Kidney epithelial cell (primary cell): Measurements from ENCODE around the gene C10orf53. TPM values are rescaled to one million over a fixed set of nuclear protein-coding genes. Genes with fewer than 3 reads are reported as not detected.

Experiments
- DNase-seq: peaks from one replicate; pipeline ENCODE4 v3.0.0-alpha.2; 2010; ENCODE audit warnings: low read depth
- H3K27me3 ChIP-seq: 2 replicates; pipeline ENCODE4 v1.6.0; 2011; ENCODE audit warnings: low read length; ENCODE audit not compliant: control insufficient read depth, insufficient read depth
- H3K36me3 ChIP-seq: 2 replicates; pipeline ENCODE4 v1.5.1; 2011; ENCODE audit warnings: low read length; ENCODE audit not compliant: control insufficient read depth, insufficient read depth
- H3K4me3 ChIP-seq: 2 replicates; pipeline ENCODE4 v1.5.1; 2011; ENCODE audit warnings: low read depth, mild to moderate bottlenecking, control low read depth, low read length
- total RNA-seq: library from RNA; depleted of rRNA; stranded (reverse); fragments of >200 nt; gene quantifications from 2 replicates; pipeline ENCODE4 v1.2.3, GENCODE V29; 2015
- TF ChIP-seq, protein P1 (sequence below): IDR thresholded peaks from 2 replicates; pipeline ENCODE4 v1.5.1; 2011; ENCODE audit warnings: mild to moderate bottlenecking, moderate library complexity, low read length, control low read depth, inconsistent platforms; ENCODE audit not compliant: insufficient read depth, poor library complexity, severe bottlenecking

The C10orf53 gene
- total RNA-seq, 1 donor from 2014 or later = not detected

DNA sequence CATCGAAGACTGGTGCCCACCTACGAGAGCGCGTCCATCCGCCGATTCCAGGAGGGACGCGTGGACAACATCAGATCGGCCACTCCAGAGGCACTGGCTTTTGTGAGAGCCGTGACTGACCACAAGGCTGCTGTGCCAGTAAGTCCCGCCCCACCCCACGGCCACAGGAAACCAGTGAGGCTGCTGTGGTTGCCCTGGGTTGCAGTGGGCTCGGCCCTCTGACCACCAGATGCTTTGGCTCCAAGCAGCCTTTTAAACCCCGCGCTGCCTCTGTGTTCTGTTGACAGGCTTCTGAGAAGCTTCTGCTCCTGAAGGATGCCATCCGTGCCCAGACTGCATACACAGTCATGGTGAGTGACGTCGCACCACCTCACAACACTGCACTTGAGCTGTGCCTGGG lies 24.4 kb upstream of the C10orf53 start:
- TF ChIP-seq, protein P1, sequence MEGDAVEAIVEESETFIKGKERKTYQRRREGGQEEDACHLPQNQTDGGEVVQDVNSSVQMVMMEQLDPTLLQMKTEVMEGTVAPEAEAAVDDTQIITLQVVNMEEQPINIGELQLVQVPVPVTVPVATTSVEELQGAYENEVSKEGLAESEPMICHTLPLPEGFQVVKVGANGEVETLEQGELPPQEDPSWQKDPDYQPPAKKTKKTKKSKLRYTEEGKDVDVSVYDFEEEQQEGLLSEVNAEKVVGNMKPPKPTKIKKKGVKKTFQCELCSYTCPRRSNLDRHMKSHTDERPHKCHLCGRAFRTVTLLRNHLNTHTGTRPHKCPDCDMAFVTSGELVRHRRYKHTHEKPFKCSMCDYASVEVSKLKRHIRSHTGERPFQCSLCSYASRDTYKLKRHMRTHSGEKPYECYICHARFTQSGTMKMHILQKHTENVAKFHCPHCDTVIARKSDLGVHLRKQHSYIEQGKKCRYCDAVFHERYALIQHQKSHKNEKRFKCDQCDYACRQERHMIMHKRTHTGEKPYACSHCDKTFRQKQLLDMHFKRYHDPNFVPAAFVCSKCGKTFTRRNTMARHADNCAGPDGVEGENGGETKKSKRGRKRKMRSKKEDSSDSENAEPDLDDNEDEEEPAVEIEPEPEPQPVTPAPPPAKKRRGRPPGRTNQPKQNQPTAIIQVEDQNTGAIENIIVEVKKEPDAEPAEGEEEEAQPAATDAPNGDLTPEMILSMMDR = no peak
- H3K4me3 ChIP-seq = no peak overlapping the region
- no peaks in the 10 kb centered on the region for H3K36me3 ChIP-seq
- DNase-seq = no peak
- peaks cover 3% of the 10 kb centered on the region for H3K27me3 ChIP-seq

DNA sequence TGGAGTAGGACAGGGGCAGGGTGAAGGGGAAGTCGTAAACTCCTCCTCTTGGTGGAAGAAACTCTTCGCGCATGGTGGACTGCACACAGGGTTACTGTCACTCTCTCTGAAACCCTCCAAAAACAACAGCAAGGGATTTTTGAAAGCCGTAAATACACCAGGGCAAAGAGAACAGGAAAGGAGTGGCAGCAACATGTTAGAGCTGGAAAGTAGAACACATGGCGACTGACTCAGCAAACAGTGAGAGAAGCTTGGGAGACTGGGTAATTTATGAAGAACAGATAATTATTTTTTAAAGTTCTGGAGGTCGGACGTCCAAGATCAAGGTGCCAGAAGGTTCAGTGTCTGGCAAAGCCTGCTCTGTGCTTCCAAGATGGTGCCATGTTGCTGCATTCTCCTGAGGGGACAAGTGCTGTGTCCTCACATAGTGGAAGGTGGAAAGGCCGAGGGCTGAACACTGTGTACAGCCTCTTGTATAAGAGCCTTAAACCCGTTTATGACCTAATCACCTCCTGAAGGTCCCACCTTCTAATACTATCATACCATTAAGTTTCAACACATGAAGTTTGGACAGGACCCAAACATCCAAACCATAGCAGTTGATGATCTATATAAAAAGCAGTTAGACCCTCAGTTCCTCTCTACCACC lies 22.5 kb upstream of the C10orf53 start:
- TF ChIP-seq, protein P1 = no peak
- Histone ChIP-seq H3K4me3 (no peak overlapping the region), H3K27me3 (peaks cover 3% of the 10 kb centered on the region), H3K36me3 (no peaks in the 10 kb centered on the region)
- no peak for DNase-seq

DNA sequence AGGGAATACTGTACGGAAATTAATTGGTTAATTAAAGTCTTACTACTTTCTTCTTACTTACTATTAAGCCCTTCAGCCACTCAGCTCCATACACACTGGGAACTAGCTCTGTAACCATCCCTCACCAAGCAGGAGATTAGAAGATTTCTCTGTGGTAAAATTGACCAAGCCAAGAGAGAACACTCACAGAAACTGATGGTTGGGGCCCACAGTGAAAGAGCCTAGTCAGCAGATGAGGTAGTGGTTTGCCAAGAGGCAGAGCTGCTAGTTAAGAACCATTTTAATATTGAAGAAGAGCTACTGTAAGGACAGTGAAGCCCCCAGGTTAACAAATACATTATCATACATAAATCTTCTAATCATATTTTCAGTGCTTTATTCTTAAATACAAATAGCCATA lies 21.8 kb upstream of the C10orf53 start:
- Histone ChIP-seq H3K4me3 (no peak overlapping the region), H3K36me3 (no peaks in the 10 kb centered on the region), H3K27me3 (peaks cover 3% of the 10 kb centered on the region)
- TF ChIP-seq, protein P1 = no peak
- DNase-seq = no peak

DNA sequence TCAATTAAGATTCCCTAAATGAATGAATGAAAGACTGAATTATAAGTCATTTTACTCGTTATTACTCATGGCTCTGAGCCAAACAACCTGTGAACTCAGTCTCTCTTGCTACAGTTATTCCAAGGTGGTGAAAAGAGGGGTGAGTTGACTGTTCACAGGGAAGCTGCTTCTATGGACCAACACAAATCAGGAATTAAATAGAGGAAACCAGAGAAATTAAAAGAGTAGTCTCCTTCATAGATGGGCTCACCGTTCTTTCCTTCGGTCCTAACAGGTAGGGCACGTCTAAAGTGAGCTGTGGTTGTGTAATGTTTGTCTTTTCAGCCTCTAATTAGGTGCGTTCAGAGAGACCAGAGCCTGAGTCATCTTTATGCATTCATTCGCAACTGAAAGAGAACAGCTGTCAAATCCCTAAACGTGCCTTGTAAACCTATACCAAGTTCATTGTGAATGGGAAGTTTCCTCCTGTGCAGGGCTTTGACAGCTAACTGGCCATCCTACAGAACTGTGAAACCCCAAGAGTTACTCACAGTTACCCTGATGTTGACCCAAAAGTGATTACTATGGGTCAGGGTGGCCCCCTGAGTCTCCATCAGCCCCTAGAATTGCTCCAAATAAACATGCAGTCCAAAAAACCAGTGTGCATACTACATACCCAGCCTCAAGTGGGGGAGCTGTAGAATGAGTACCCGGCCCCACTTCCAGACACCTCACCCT lies 18.2 kb upstream of the C10orf53 start:
- TF ChIP-seq, protein P1 = no peak
- Histone ChIP-seq H3K27me3 (peaks cover 3% of the 10 kb centered on the region), H3K36me3 (no peaks in the 10 kb centered on the region), H3K4me3 (no peak overlapping the region)
- DNase-seq = no peak

DNA sequence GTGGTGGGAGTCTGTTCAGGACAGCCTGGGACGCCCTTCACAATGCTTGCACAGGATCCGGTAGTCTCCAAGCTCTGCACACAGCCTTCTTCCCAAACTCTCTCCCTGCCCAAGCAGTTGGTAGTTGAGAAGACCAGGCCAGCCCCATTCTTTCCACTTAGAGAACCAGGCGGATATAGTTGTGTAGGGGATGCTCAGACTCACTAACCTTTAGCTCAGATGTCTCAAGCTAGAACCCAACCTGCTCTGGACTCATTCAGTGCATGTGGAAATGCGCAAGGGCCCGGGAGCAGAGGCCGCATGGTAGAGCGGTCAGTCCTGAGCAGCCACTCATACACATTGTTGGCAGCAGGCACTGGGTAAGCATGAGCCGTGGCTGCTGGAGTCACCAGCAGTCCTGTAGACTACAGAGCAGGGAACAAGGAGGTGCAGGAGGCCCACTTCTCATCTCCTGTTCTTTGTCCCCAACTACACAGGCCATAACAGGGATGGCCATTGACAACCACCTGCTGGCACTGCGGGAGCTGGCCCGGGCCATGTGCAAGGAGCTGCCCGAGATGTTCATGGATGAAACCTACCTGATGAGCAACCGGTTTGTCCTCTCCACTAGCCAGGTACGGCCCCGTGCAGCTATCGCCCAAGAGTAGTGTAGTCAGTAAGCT lies 17.2 kb upstream of the C10orf53 start:
- DNase-seq = no peak
- H3K4me3 ChIP-seq = no peak overlapping the region
- TF ChIP-seq, protein P1 = no peak
- no peaks in the 10 kb centered on the region for H3K36me3 ChIP-seq
- H3K27me3 ChIP-seq = no peaks in the 10 kb centered on the region

DNA sequence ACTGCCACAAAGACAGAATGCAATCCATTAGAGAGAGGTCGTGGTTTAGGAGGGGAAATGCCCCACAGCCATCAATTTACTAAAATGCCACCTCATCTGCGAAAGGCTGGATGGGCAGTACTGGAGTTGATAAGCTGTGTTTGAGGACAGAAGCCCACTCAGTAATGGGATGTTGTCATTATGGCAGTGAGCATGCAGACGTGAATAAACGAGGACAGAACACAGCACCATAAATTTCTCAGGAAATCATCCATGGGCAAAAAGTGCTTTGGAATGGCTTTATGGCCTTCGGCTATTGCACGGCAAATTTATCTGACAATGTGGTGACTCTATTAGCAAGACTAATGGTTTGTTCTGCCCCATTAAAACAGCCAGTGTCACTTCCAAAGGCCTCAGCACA lies 15.9 kb upstream of the C10orf53 start:
- TF ChIP-seq, protein P1 = no peak
- no peaks in the 10 kb centered on the region for H3K36me3 ChIP-seq
- no peak for DNase-seq
- H3K27me3 ChIP-seq = no peaks in the 10 kb centered on the region
- H3K4me3 ChIP-seq = no peak overlapping the region
